Stomach (tissue), 9 donors: Measurements from ENCODE around the gene RALY. TPM values are rescaled to one million over a fixed set of nuclear protein-coding genes. Genes with fewer than 3 reads are reported as not detected.

ENCODE experiments used
- DNase-seq, 2 donors: peaks; one replicate each; pipeline versions ENCODE4 v3.0.0 to v3.0.0-alpha.2; 2013 to 2019
- H3K27ac ChIP-seq, 5 donors: fragments of 200-600 bp in 4 of 5; sonication (generic) in 4 of 5; one replicate each; pipeline ENCODE4 v1.5.1; 2013 to 2019; ENCODE audit warnings: mild to moderate bottlenecking in 1 of 5, moderate library complexity in 1 of 5
- H3K27me3 ChIP-seq, 3 donors: fragments of 200-600 bp; sonication (generic); one replicate each; pipeline ENCODE4 v1.5.1; 2017 to 2019; ENCODE audit warnings: mixed run types in 1 of 3
- H3K36me3 ChIP-seq, 4 donors: fragments of 200-600 bp; sonication (generic); 1 replicate in 3 of 4; 2 replicates in 1 of 4; pipeline ENCODE4 v1.5.1; 2016 to 2019
- H3K4me1 ChIP-seq, 4 donors: fragments of 200-600 bp; sonication (generic); one replicate each; pipeline ENCODE4 v1.5.1; 2016 to 2019
- H3K4me3 ChIP-seq, 4 donors: fragments of 200-600 bp; sonication (generic) in 3 of 4; one replicate each; pipeline ENCODE4 v1.5.1; 2016 to 2019; ENCODE audit warnings: mild to moderate bottlenecking in 1 of 4
- H3K9me3 ChIP-seq, 4 donors: fragments of 200-600 bp; sonication (generic); one replicate each; pipeline ENCODE4 v1.5.1; 2016 to 2019
- CTCF ChIP-seq, 7 experiments: fragments of 450-650 bp in 4 of 7; fragments of 200-600 bp in 3 of 7; sonication (generic) in 3 of 7; IDR thresholded peaks; one replicate each; pipeline ENCODE4 v1.5.1; 2016 to 2019; ENCODE audit warnings: antibody characterized with exemption in 7 of 7, control low read depth in 2 of 7, mild to moderate bottlenecking in 1 of 7
- EP300 ChIP-seq: sonication (generic); formaldehyde crosslinking; IDR thresholded peaks from one replicate; pipeline ENCODE4 v1.6.1; 2017; ENCODE audit warnings: antibody characterized with exemption
- POLR2A ChIP-seq, 4 donors: fragments of 450-650 bp; IDR thresholded peaks; one replicate each; pipeline ENCODE4 v1.6.1; 2016; ENCODE audit warnings: antibody characterized with exemption in 4 of 4, control low read depth in 2 of 4, mild to moderate bottlenecking in 1 of 4, moderate library complexity in 1 of 4
- POLR2AphosphoS5 ChIP-seq, 3 donors: sonication (generic); formaldehyde crosslinking; IDR thresholded peaks; one replicate each; pipeline ENCODE4 v1.6.1; 2016; ENCODE audit warnings: antibody characterized with exemption in 3 of 3
- whole genome bisulfite sequencing, 5 donors: extraction: QIAGEN DNeasy Blood & Tissue Kit in 3 of 5; methylation state at CpG; one replicate each; pipeline versions ENCODE4 v1.1.5 to v1.1.7; 2013 to 2018; 5-methylcytosine and 5-hydroxymethylcytosine counted together
- intact Hi-C: fragments of 100-400 bp; cut with DNase I; formaldehyde crosslinking; loops from one replicate; pipeline ENCODE4 v1.15.1; 2023; ENCODE audit warnings: low total_unique reads
- polyA plus RNA-seq, 3 donors: library from polyadenylated mRNA; stranded (reverse); fragments of 200-250 nt; gene quantifications; one replicate each; pipeline ENCODE4 v1.2.3, GENCODE V29; 2013
- total RNA-seq, 5 donors: library from RNA; depleted of rRNA; stranded (reverse); fragments of >200 nt; gene quantifications; one replicate each; pipeline versions ENCODE4 v1.1.0 to v1.2.3, GENCODE V29; 2014 to 2016
- donor health status: healthy with polysubstance abuse.
- donor health status: Bipolar disorder and iron deficiency.
- donor health status: healthy.

Gene RALY
- total and polyA plus RNA-seq, 8 donors, result 21.6 to 389 (median 97.7) TPM

- intact Hi-C loops, result no loop called here
- no peak overlapping the region for H3K4me3 ChIP-seq
- no peaks in the 10 kb centered on the region for H3K36me3 ChIP-seq
- no peak for TF ChIP-seq EP300
- TF ChIP-seq CTCF (IDR thresholded peaks at IDR 0.05), result no peak
- no peak for TF ChIP-seq POLR2A (IDR thresholded peaks at IDR 0.05)
- TF ChIP-seq POLR2AphosphoS5 (IDR thresholded peaks at IDR 0.05), result no peak
- H3K27ac ChIP-seq, result no peak overlapping the region
- H3K27me3 ChIP-seq, result no peaks in the 10 kb centered on the region
- 88 to 93% (median 88%) methylated on average over 2 of the region's 2 CpGs for WGBS, 5 donors
- H3K9me3 ChIP-seq, result no peaks in the 10 kb centered on the region
- H3K4me1 ChIP-seq, result peaks cover 12 to 97% (median 68%) of the 10 kb centered on the region in 4 donors
- no peak for DNase-seq
Measured at GRCh38 chr20:34006619-34007018, 12.9 kb downstream of the RALY start.

- Histone ChIP-seq H3K27ac (no peak overlapping the region), H3K9me3 (no peaks in the 10 kb centered on the region), H3K4me3 (no peak overlapping the region), H3K4me1 (peaks cover 3 to 97% (median 62%) of the 10 kb centered on the region in 4 donors), H3K36me3 (no peaks in the 10 kb centered on the region), H3K27me3 (no peaks in the 10 kb centered on the region)
- WGBS, 5 donors, result 90 to 100% (median 96%) methylated on average over 1 of the region's 1 CpG
- intact Hi-C loops, result no loop called here
- no peak for DNase-seq
- no peak for TF ChIP-seq EP300
- TF ChIP-seq POLR2A (IDR thresholded peaks at IDR 0.05), result no peak
- TF ChIP-seq POLR2AphosphoS5 (IDR thresholded peaks at IDR 0.05), result no peak
- TF ChIP-seq CTCF (IDR thresholded peaks at IDR 0.05), result no peak
Measured at GRCh38 chr20:34008477-34008876, 14.8 kb downstream of the RALY start.

GRCh38 chr20:34010405-34010931 lies 16.8 kb downstream of the RALY start:
- whole genome bisulfite sequencing, 5 donors, result 77 to 83% (median 82%) methylated on average over 3 of the region's 3 CpGs
- intact Hi-C loops, result no loop called here
- peak in 1 of 2 donors; percentile 20 for DNase-seq

GRCh38 chr20:34011275-34011674 lies 17.6 kb downstream of the RALY start:
- TF ChIP-seq CTCF (IDR thresholded peaks at IDR 0.05) (no peak), POLR2AphosphoS5 (IDR thresholded peaks at IDR 0.05) (no peak), EP300 (no peak), POLR2A (IDR thresholded peaks at IDR 0.05) (no peak)
- no peaks in the 10 kb centered on the region for H3K27me3 ChIP-seq
- no peak for DNase-seq
- intact Hi-C loops, result no loop called here
- H3K9me3 ChIP-seq, result no peaks in the 10 kb centered on the region
- H3K27ac ChIP-seq, result no peak overlapping the region
- 93 to 100% (median 99%) methylated on average over 1 of the region's 1 CpG for WGBS, 5 donors
- H3K36me3 ChIP-seq, result no peaks in the 10 kb centered on the region
- H3K4me1 ChIP-seq, result peaks cover 17 to 97% (median 64%) of the 10 kb centered on the region in 4 donors
- H3K4me3 ChIP-seq, result no peak overlapping the region

More at GRCh38 chr20:34010405-34010931, 16.8 kb downstream of the RALY start:
- Histone ChIP-seq H3K27ac (no peak overlapping the region), H3K4me3 (no peak overlapping the region), H3K4me1 (peaks cover 9 to 97% (median 62%) of the 10 kb centered on the region in 4 donors), H3K27me3 (no peaks in the 10 kb centered on the region), H3K36me3 (no peaks in the 10 kb centered on the region), H3K9me3 (no peaks in the 10 kb centered on the region)
- TF ChIP-seq POLR2AphosphoS5 (IDR thresholded peaks at IDR 0.05) (no peak), POLR2A (IDR thresholded peaks at IDR 0.05) (no peak), CTCF (IDR thresholded peaks at IDR 0.05) (no peak), EP300 (no peak)
